Lung (tissue), 12 donors: ENCODE results near the gene P3H4. TPM values are rescaled to one million over a fixed set of nuclear protein-coding genes. Genes with fewer than 3 reads are reported as not detected.

Source experiments
- ATAC-seq: fragments of 200-7000 bp; cut with Tn5 transposase; one replicate; pipeline ENCODE4 v1.9.1; 2020; ENCODE audit warnings: moderate number of reproducible peaks; ENCODE audit not compliant: insufficient read depth, low FRiP score
- DNase-seq, 3 donors: peaks; one replicate each; pipeline ENCODE4 v3.0.0-alpha.2; 2013 to 2017
- H3K27ac ChIP-seq, 2 donors: one replicate each; pipeline ENCODE4 v1.5.1; 2013; ENCODE audit warnings: mild to moderate bottlenecking in 2 of 2, moderate library complexity in 2 of 2, control low read depth in 1 of 2, inconsistent platforms in 1 of 2, low read depth in 1 of 2, low read length in 1 of 2
- H3K27me3 ChIP-seq, 3 donors: one replicate each; pipeline ENCODE4 v1.5.1; 2013; ENCODE audit warnings: low read length in 2 of 3; ENCODE audit not compliant: control insufficient read depth in 3 of 3, insufficient read depth in 3 of 3
- H3K36me3 ChIP-seq, 4 donors: one replicate each; pipeline ENCODE4 v1.5.1; 2013; ENCODE audit warnings: low read length in 4 of 4, mild to moderate bottlenecking in 1 of 4, moderate library complexity in 1 of 4; ENCODE audit not compliant: control insufficient read depth in 4 of 4, insufficient read depth in 4 of 4
- H3K4me1 ChIP-seq, 5 donors: one replicate each; pipeline ENCODE4 v1.5.1; 2013; ENCODE audit warnings: low read length in 5 of 5, mild to moderate bottlenecking in 2 of 5, moderate library complexity in 1 of 5; ENCODE audit not compliant: control insufficient read depth in 5 of 5, insufficient read depth in 5 of 5
- H3K4me3 ChIP-seq: one replicate; pipeline ENCODE4 v1.5.1; 2013; ENCODE audit warnings: mild to moderate bottlenecking, control low read depth, moderate library complexity
- H3K9ac ChIP-seq, 2 donors: one replicate each; pipeline ENCODE4 v1.5.1; 2013; ENCODE audit warnings: low read length in 2 of 2, control low read depth in 1 of 2; ENCODE audit not compliant: insufficient read depth in 1 of 2
- H3K9me3 ChIP-seq, 4 donors: one replicate each; pipeline ENCODE4 v1.5.1; 2013; ENCODE audit warnings: low read length in 3 of 4, mild to moderate bottlenecking in 1 of 4, moderate library complexity in 1 of 4; ENCODE audit not compliant: control insufficient read depth in 4 of 4, insufficient read depth in 3 of 4
- CTCF ChIP-seq: IDR thresholded peaks from 2 replicates; pipeline ENCODE4 v1.5.1; 2012; ENCODE audit warnings: mild to moderate bottlenecking; ENCODE audit errors: control extremely low read depth, extremely low read depth
- WGBS, 2 donors: extraction: QIAGEN DNeasy Blood & Tissue Kit; methylation state at CpG; one replicate each; pipeline ENCODE4 v1.1.7; 2013; 5-methylcytosine and 5-hydroxymethylcytosine counted together
- polyA plus RNA-seq, 2 donors: library from polyadenylated mRNA; stranded (reverse); fragments of 200-250 nt; gene quantifications; one replicate each; pipeline ENCODE4 v1.2.1, GENCODE V29; 2013
- total RNA-seq, 2 donors: library from RNA; depleted of rRNA in 1 of 2; stranded (reverse); fragments of >200 nt in 1 of 2; gene quantifications; one replicate each; pipeline ENCODE4 v1.2.1, GENCODE V29; 2014 to 2021
- donor health status: control.
- donor health status: control.
- donor health status: Bipolar disorder and iron deficiency.
- donor health status: healthy.
- donor health status: DM: yes; HTN: yes; CAD: no.

P3H4 gene
- total and polyA plus RNA-seq, 4 donors: 6.8 to 13.2 (median 11.0) TPM

GRCh38 chr17:41821776-41822175 lies 10.0 kb upstream of the P3H4 start:
- Histone ChIP-seq H3K9me3 (no peaks in the 10 kb centered on the region), H3K4me1 (no peaks in the 10 kb centered on the region), H3K27me3 (no peaks in the 10 kb centered on the region), H3K36me3 (peaks cover 8 to 19% (median 15%) of the 10 kb centered on the region in 4 donors), H3K9ac (no peak overlapping the region), H3K4me3 (no peak overlapping the region), H3K27ac (no peak overlapping the region)
- WGBS, 2 donors: 90 to 96% methylated on average over 14 of the region's 14 CpGs
- no peak for TF ChIP-seq CTCF
- ATAC-seq: no peak
- no peak for DNase-seq

DNA sequence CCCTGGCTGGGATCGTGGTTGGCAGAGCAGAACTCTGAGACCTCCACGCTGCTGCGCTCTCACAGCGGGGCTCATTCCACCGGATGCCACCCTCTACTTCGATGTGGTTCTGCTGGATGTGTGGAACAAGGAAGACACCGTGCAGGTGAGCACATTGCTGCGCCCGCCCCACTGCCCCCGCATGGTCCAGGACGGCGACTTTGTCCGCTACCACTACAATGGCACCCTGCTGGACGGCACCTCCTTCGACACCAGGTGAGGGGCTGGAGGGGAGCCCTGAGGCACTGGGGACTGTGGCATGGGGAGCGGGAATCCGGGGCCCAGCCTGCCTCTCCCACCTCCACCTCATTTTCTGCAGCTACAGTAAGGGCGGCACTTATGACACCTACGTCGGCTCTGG lies 6.3 kb upstream of the P3H4 start:
- Histone ChIP-seq H3K9me3 (no peaks in the 10 kb centered on the region), H3K27ac (no peak overlapping the region), H3K4me1 (peaks cover 0 to 4% (median 2%) of the 10 kb centered on the region in 5 donors), H3K9ac (no peak overlapping the region), H3K27me3 (no peaks in the 10 kb centered on the region), H3K4me3 (no peak overlapping the region), H3K36me3 (peaks cover 0 to 19% (median 5%) of the 10 kb centered on the region in 4 donors)
- 96 to 97% methylated on average over 20 of the region's 20 CpGs for WGBS, 2 donors
- no peak for ATAC-seq
- DNase-seq: no peak
- no peak for TF ChIP-seq CTCF

- Histone ChIP-seq H3K9ac (no peak overlapping the region), H3K9me3 (no peaks in the 10 kb centered on the region), H3K36me3 (peaks cover 0 to 19% (median 5%) of the 10 kb centered on the region in 4 donors), H3K27ac (no peak overlapping the region), H3K4me3 (no peak overlapping the region), H3K4me1 (peaks cover 0 to 8% (median 4%) of the 10 kb centered on the region in 5 donors), H3K27me3 (no peaks in the 10 kb centered on the region)
- no peak for ATAC-seq
- DNase-seq: no peak
- 93% methylated on average over 23 of the region's 23 CpGs for WGBS, 2 donors
- TF ChIP-seq CTCF: no peak
These were observed 5.0 kb upstream of the P3H4 start for GRCh38 chr17:41816637-41817320.
